ENCODE results near the gene FAM229A.

Gene FAM229A

GRCh38 chr1:32330558-32331151, 31.6 kb downstream of the FAM229A start:
- TF ChIP-seq, protein P1, sequence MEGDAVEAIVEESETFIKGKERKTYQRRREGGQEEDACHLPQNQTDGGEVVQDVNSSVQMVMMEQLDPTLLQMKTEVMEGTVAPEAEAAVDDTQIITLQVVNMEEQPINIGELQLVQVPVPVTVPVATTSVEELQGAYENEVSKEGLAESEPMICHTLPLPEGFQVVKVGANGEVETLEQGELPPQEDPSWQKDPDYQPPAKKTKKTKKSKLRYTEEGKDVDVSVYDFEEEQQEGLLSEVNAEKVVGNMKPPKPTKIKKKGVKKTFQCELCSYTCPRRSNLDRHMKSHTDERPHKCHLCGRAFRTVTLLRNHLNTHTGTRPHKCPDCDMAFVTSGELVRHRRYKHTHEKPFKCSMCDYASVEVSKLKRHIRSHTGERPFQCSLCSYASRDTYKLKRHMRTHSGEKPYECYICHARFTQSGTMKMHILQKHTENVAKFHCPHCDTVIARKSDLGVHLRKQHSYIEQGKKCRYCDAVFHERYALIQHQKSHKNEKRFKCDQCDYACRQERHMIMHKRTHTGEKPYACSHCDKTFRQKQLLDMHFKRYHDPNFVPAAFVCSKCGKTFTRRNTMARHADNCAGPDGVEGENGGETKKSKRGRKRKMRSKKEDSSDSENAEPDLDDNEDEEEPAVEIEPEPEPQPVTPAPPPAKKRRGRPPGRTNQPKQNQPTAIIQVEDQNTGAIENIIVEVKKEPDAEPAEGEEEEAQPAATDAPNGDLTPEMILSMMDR (IDR thresholded peaks at IDR 0.05; ENCODE audit: insufficient read depth, low read depth, low read length, missing control alignments), result no peak
- H3K4me3 ChIP-seq (ENCODE audit: low read length), result no peak overlapping the region
- DNase-seq (ENCODE audit: low read depth), result no peak

- DNase-seq (ENCODE audit: low read depth), result no peak
- no peak overlapping the region for H3K4me3 ChIP-seq (ENCODE audit: low read length)
- TF ChIP-seq, protein P1 (IDR thresholded peaks at IDR 0.05; ENCODE audit: insufficient read depth, low read depth, low read length, missing control alignments), result no peak
Observed at GRCh38 chr1:32329931-32330466, 32.3 kb downstream of the FAM229A start.

GRCh38 chr1:32327204-32327603, 35.1 kb downstream of the FAM229A start:
- no peak overlapping the region for H3K4me3 ChIP-seq (ENCODE audit: low read length)
- no peak for DNase-seq (ENCODE audit: low read depth)
- TF ChIP-seq, protein P1 (IDR thresholded peaks at IDR 0.05; ENCODE audit: insufficient read depth, low read depth, low read length, missing control alignments), result no peak

DNA sequence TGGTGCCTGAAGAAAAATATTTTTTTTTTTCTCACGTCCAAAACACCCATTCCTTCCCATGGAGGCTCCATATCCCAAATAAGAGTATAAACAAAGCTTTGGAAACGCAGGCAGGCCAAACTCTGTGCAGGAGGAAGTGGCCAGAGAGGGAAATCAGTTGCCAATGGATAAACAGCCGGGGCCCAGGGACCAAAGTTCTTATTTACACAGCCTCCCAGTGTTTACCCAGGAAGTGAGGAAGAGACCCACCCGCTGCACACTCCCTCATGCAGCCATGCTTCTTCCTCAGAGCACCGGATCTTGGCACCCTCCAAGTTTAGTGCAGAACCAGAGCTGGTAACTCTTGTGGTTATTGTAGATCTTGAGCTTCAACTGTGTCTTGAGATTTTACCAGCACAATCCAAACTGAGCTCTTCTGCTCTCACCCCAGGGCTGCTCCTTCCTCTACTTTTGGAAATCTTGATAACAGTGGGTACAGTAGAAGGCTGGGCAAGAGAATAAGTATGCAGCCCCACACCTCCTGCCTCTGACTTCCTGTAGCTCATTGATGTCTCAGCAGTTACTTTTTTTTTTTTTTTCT, 40.5 kb downstream of the FAM229A start:
- no peak overlapping the region for H3K4me3 ChIP-seq (ENCODE audit: low read length)
- no peak for DNase-seq (ENCODE audit: low read depth)
- TF ChIP-seq, protein P1 (IDR thresholded peaks at IDR 0.05; ENCODE audit: insufficient read depth, low read depth, low read length, missing control alignments), result no peak

GRCh38 chr1:32318127-32318869, 44.0 kb downstream of the FAM229A start:
- no peak for DNase-seq (ENCODE audit: low read depth)
- no peak overlapping the region for H3K4me3 ChIP-seq (ENCODE audit: low read length)
- TF ChIP-seq, protein P1 (IDR thresholded peaks at IDR 0.05; ENCODE audit: insufficient read depth, low read depth, low read length, missing control alignments), result no peak

- TF ChIP-seq, protein P1 (IDR thresholded peaks at IDR 0.05; ENCODE audit: insufficient read depth, low read depth, low read length, missing control alignments), result no peak
- no peak for DNase-seq (ENCODE audit: low read depth)
Observed at GRCh38 chr1:32316903-32317277, 45.4 kb downstream of the FAM229A start.

More at GRCh38 chr1:32316903-32317277, 45.4 kb downstream of the FAM229A start:
- no peak overlapping the region for H3K4me3 ChIP-seq (ENCODE audit: low read length)

Measured in epithelial cell of esophagus (primary cell).